HuH-7 (cell line): ENCODE data around the gene RAB36.
A peak's percentile ranks its signal among the peaks of the same experiment; 100 is the strongest.

ENCODE experiments used
- DNase-seq: peaks from one replicate; pipeline ENCODE4 v3.0.0; 2011; ENCODE audit warnings: low spot score

Gene RAB36, protein sequence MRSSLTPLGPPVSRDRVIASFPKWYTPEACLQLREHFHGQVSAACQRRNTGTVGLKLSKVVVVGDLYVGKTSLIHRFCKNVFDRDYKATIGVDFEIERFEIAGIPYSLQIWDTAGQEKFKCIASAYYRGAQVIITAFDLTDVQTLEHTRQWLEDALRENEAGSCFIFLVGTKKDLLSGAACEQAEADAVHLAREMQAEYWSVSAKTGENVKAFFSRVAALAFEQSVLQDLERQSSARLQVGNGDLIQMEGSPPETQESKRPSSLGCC

DNA sequence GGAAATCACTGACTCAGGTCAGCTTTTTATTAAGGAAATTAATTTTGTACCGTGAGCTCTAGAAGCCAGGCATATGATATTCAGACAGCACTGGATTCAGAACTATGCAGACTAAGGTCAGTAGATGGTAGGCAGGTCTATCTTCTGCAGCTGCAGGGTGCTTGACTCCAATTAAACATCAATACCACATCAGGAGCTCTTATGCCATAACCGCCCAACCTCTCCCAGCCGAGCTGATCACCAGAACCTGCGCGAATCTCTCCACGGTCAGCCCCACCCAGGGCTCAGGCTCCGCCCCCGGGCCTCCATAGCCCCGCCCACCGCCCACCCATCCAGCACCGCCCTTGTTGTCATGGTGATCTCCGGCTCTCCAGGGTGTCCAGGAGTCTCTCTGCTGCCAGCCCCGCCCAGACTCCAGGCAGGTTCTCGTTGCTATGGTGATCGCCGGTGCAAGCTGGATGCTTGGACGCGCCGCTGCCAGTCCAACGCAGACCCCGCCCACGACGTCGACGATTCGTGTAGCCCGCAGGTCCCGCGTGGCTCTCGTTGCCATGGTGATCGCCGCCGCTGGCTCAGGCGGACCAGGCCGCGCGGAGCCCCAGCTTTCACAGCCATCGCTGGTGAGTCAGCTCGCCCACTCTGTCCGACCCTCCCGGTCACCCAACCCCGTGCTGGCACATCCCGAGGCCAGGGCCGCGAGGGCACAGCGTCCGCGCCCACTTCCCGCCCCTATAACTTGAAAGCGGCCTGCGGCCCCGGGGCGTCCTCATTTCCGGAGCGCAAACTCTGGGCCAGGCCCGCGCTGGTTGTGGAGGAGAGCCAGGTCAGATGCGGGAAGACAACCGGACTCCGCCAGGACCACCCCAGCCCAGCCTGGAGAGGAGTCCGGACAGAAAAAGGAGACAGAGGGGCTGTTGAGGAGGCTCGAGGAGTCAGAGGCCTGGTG is at the start of gene RAB36:
TSS of gene RAB36 (plus strand) at position 546 of the 946 bp plus-strand sequence. CDS start 1,140 bp downstream, outside the sequence.
- DNase-seq = peak; percentile 57

DNA sequence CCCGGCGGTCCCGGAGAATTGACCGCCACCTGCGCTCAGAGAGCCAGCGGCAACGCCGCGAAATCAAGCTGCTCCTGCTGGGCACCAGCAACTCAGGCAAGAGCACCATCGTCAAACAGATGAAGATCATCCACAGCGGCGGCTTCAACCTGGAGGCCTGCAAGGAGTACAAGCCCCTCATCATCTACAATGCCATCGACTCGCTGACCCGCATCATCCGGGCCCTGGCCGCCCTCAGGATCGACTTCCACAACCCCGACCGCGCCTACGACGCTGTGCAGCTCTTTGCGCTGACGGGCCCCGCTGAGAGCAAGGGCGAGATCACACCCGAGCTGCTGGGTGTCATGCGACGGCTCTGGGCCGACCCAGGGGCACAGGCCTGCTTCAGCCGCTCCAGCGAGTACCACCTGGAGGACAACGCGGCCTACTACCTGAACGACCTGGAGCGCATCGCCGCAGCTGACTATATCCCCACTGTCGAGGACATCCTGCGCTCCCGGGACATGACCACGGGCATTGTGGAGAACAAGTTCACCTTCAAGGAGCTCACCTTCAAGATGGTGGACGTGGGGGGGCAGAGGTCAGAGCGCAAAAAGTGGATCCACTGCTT is 49.4 kb upstream of the RAB36 start:
- no peak for DNase-seq

DNA sequence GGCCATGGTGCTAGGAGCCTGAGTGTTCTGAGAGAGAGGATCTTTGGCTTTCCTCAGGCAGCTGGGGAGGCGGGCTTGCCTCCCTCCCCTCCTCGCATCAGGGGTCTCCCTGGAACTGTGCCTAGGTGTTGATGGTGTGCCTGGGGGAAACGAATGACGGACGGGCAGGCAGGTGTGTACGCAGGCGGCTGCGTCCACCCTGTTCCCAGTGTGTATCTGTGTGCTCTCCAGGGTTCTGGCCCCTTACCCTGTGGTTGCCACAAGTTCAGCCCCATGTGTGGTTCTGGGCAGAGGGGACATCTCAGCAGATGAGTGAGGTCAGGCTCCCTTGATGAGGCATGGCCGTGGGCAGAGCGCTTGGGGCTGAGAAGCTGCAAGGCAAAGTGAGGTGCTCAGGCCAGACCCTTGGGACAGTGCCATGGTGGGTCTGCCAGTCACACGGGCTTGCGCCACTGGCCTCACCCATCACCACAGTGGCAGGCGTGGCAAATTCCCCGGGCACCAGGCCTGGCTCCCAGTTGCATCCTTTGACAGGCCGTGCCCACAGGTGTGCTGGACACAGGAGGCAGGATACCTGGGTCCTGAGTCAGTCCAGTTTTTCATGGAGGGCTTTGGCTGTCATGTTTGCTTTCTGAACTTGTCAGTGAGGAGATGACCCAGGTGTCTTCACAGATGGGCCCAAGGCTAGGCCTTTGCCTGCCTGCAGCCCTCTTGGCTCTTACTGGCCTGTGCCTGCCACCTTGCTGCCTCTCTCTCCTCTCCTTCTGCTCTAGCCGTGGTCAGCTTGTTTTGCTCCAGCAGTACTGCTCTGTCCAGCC is 47.7 kb upstream of the RAB36 start:
- no peak for DNase-seq

DNA sequence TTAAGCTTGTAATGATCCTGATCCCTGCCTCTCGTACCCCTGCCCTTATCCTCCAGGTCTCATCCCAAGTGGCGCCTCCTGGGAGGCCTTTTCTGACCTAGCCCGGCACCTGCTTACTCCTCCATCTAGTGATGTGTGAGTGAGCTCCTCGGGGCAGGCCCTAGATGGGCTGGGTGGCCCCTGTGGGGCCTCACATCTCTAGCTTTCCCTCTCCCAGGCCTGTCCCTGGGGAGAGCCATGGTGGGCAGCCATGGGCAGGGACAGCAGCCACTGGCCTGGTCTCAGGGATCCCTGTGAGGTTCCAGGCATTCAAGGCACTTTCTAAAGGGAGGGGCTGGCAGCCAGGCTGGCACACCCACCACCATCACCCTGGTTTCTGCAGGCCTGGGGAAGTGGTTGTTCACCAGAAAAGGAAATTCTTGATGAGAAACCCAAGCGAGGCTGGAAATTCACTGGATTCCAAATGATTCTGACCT is 47.0 kb upstream of the RAB36 start:
- no peak for DNase-seq

DNA sequence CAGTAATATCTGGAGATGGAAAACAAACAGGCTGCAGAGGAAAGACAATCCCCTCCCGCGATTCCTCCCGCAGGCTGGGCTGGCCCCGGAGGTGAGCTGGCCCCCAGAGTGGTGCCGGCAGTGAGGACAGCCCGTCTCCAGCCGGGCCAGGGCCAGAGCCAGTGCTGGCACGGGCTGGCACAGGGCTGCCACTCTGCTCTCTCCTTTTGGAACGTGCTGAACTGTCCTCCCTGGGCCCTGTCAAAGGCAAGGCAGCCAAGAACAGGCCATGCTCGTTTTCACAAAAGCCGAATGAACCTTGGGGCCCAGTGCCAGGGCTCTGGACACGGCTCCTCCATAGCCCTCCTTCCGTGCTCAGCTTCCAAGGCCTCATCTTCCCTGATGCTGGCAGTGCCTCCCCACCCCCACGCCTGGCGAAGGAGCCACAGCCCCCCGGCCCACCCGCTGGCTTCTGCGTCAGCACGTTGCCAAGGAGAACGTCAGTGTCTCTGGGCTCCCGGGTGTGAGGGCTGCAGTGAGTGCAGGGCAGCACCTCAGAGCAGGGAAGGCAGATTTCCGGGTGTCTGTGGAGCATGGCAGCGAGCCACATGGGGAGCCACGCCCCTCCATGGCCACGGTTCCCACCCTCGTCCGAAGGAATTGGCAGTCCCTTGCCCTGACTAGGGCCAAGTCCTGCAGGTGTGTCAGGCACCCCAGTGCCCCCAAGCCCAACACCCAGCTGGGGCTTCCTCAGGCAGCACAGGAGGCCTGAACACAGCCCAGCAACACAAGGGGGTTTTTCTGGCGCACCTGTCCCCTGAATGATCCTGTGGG is 46.4 kb upstream of the RAB36 start:
- DNase-seq = no peak

DNA sequence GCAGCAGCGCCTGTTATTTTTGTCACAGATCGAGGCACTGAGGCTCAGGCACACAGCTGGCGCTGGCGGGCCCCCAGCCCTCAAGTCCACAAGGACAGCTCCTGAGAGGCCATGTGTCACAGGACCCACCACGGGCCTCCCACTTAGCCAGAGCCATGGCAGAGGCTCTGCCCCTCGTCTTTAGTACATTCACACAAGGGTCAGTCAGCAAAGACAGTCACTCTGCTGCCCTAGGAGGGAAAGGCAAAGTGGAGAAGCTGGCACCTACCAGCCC is 45.8 kb upstream of the RAB36 start:
- DNase-seq = no peak

DNA sequence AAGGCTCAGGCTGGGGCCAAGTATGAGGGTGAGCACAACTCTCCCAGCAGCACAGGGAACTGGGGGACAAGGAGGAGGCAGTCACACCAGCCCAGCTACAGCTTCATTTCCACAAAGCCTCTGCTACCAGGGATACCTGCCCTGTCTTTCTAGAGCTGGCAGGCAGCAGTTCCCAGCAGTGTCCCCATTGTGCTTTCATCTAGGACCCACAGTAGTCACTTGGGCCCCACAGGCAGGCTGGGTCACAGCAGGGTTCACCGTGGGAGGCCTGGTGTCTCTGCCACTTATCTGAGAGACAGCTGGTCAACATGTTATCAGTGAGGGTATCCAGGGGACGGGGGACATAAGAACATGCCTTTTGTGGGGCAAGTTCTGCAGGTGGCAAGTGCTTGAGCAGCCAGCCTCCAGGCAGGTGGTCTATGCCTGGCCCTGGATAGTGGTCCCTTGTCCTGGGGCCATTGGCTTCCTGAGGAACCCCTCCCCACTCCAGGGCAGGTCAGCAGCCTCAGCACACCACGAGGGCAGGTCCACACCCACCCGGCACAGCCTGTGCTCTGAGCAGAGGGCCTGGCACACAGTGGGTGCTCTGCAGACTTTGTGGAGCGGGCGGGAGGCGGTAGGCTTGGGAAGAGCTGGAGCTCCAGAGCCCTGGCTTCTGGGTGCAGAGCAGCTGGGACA is 45.0 kb upstream of the RAB36 start:
- DNase-seq = no peak

DNA sequence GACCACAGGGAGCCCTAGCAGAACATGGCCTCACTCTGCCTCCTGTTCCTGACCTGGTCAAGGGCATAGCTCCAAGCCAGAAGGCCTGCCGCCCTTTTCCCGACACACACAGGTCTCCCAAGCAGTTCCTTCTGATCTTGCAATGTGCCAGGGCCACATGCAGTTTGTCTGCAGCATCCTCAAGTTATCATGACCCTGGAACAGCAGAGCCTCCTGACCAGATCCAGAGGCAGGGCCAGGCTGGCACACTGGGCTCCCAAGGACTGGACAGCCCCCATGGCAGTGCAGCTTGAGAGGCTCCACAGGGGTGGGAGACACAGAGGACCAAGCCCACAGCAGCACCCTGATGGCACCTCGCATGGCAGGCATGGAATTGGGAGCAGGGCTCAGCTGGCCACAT is 43.8 kb upstream of the RAB36 start:
- no peak for DNase-seq

DNA sequence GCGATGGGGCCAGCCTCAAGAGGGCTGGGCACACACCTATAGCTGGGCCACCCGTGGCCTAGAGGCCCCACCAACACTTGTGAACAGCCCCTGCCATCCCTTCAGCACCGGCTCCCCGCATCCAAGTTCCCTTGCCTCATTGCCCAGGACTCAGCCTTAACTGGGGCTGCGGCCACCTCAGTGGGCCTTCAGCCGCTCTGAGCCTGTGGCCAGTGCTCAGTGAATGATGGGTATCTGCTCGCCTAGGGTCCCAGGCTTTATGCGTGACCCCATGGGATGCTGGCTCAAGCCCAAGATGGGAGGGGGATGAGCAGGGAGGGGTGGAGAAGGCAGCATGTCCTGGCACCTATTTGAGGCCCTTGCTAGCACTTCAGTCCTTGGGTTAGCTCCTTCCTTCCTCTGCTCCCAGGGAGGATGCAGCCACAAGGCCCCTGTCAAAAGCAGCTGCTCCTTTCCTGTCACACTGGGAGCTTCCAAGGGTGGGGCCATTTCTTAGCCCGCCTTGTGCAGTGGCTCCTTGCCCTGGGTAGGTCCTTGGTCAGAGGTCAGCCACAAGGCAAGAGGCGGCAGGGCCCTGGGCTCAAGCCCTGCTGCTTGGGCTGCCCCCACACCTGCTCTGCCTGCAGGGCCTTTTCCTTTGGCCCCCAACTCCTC is 43.1 kb upstream of the RAB36 start:
- no peak for DNase-seq

DNA sequence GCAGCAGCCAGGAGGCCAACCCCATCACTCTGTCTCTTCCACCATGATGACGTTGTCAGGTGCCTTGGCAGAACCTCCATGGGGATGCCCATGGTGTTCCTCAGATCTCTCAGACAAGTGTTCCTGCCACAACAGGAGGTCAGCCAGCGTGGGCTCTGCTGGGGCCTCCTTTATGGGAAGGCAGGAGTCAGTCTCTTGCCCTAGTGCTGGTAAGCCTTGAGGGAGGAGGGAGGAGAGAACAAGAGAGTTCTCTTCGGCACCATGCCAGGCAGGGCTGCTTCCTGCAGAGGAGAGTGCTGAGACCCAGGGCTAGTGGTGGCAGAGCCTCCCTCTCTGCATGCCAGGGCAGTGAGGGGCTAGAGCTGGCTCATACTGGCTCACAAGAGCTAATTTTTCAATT is 42.5 kb upstream of the RAB36 start:
- no peak for DNase-seq

DNA sequence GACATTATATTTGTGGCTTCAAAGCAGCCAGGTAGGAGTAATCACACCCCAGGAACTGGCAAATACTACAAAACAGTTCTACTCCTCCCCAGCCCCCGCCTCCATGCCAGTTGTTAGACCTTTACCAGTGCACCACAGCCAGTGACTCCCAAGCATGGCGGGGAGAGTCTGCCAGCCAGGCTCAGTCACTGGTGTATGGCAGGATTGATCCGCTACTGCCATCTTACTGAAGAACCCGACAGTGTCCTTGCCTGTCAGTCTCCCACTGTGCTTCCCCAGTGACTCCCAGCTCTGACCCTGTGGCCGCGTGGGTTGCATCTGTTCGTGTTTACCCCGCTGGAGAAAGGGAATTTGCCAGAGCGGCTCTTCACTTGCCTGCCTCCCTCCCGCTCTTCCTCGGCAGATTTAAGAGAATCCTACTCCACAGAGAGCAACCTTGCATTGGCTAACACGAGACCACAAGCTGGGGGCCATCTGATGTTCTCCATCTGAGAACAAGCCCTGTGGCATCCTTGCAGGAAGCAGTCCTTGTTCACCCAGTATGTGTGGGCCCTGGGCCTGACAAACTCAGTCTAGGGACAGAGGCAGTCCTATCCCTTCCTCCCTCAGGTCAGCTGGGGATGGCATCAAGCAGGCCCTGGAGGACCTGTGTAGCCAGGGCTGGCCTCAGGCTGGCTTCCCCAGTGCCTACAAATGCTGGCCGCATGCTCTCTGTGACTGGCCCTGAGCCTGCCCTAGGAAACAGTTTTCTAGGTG is 41.9 kb upstream of the RAB36 start:
- no peak for DNase-seq

DNA sequence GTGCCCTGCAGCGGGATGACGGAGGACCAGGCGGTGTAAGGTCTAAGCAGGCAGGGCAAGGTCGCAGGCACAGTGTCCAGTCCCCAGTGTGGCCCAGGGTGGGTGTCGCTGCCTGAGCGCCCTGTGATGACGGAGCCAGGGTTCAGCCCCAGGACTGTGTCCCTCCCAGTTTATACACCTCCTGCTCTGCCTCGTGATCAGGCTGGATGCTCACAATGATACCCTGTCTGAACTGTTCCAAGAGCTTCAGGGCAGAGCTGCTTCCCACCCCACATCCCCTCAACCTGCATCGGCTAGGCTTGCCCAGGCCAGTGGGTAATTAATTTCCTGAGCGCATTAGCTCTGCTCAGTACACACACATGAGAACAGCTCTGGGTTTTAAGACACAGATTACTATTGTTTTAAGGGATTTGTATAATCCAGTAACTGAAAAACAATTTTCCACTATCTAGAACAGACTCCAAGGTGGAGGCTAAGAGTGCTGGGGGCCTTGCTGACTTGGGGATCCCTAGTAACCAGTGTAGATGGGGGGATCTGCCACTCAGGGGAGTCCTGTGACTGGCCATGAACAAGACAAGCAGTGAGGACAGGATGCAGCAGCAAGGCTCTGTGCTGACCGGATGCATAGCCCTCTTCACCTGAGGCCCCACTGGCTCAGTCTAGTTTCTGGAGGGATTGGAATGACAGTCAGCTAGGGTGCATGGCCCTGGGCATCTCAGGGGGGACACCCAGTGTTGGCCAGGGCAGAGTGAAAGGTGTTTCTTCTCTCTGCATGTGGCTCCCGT is 40.9 kb upstream of the RAB36 start:
- DNase-seq = no peak

DNA sequence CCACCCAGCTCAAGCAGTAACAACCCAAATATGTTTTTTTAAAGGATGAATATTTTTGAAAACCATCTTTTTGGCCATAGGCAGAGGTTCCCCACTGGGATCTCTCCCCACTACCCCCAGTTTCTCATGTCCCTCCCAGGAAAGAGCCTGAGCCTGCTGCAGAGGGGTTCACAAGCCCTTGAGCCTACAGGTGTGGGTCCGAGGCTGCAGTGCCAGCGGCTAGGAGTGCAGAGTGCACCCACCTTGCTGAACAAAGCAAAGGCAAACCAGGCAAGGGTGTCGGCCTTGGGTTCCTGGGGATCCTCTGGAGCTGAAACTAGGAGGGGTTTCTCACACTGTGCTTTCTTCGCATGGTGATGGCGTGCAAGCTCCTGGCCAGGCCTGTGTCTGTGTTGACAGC is 40.0 kb upstream of the RAB36 start:
- no peak for DNase-seq

DNA sequence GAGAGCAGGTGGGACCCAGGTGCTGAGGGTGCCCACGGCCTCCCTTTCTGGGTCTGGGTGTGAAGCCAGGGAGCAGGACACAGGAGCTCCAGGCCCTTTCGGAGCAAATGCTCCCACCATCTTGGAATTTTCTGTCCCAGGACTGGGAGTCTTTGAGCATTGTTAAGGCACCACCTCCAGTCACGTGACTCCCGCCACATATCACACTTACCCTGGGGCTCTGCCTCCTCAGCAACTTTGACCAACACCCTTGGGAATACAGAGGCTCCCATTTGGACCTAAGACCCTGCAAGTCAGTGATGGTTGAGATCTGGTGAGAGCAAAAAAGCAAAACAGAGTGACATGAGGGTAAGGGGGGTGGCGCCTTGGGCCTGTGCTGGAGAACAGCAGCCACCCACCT is 39.4 kb upstream of the RAB36 start:
- no peak for DNase-seq

DNA sequence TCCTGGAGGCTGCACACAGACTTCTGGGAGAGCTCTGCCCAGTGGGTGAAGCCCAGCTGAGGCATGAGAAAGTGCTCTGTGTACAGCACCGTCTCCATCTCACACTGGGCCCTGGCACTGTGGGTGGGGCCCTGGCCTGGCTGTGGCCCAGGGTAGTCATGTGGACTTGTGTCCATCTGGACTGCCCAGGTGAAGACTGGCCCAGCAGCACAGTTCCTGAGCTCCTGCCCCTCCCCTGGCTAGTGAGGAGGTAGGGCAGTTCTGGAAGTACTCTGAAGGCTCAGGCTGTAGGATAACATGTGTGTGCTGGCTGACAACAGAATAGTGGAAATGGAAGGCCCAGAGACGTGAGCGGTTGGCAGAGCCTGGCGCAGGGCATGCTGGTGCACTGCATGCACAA is 38.9 kb upstream of the RAB36 start:
- DNase-seq = no peak

DNA sequence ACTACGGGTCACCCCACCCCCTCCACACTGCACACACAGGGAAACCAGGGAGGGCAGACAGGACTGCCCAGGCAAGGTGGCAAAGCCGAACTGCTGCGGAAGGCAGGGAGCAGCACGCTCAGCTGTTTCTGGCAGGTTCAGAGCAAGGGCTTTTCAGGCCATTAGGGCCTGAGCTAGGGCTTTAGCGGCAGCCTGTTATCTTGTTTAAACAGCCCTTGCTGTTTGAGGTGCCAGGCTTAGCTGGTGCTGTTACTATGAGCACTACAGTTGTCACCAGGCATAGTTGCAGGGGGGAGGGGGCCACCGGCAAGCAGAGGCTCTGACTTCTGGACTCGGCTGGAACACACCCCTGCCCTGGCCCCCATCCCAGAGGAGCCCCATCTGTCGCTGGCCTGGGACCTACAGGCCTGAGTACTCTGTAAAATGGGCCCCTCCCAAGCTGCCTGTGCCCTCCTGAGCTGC is 38.3 kb upstream of the RAB36 start:
- no peak for DNase-seq

DNA sequence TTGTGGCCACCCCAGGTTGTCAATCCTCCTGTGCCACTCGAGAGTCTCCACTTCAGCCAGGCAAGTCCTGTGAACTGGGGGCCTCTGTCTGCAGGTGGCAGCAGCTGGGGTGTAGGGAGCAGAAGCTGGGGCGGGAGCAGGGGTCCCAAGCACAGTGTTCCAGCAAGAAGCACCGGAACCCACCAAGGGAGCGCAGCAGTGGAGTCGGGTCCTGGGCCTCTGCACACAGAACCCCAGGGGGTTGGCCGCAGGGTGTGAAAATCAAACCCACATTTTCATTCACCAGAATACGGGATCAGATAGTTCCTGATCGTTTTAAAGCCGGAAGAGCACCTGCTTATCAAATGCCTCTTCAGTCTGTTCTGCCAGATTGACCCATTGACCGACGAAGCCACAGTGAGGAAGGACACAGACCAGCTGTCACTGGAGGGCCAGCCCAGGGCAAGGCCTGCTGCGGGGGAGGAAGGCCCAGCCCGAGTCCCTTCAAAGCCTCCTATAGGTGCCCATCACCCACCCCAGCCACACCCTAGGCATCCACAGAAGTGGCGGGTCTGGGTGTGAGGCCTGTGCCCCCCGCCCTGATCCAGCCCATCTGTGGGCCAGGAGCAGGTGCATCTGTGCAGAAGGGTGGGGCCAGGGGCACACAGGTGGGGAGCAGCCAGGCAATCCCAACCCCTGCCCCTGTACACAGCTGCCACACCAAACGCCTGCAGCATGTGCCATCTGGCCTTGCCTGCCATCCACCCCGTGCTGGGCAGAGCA is 37.6 kb upstream of the RAB36 start:
- DNase-seq = no peak
